Measurements from ENCODE around the gene ZMYM2.

ZMYM2 gene

DNA sequence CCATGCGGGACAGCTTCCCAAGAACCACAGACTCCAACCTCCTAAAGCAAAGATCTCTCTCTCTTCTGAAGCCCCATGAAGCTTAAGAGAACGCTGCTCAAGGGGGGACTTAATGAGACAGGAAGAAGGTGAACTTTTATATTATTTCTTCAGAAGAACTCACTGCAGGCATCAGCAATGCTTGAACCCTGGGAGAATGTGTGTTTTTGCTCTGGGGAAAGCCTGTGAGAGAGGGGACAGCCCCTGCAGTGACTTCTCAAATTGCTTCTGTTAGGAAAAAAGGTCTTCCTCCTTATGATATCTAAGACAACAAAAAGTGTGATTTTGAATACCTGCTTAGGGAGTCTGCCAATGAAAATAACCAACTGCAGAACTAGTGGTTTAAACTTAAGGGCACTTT, 179.3 kb downstream of the ZMYM2 start:
- TF ChIP-seq SIN3A (IDR thresholded peaks at IDR 0.05; ENCODE audit: borderline replicate concordance, insufficient read depth, low read length) = no peak
- no peak for TF ChIP-seq POLR2AphosphoS5 (IDR thresholded peaks at IDR 0.05; ENCODE audit: low read depth, low read length)
- TF ChIP-seq, protein P1, sequence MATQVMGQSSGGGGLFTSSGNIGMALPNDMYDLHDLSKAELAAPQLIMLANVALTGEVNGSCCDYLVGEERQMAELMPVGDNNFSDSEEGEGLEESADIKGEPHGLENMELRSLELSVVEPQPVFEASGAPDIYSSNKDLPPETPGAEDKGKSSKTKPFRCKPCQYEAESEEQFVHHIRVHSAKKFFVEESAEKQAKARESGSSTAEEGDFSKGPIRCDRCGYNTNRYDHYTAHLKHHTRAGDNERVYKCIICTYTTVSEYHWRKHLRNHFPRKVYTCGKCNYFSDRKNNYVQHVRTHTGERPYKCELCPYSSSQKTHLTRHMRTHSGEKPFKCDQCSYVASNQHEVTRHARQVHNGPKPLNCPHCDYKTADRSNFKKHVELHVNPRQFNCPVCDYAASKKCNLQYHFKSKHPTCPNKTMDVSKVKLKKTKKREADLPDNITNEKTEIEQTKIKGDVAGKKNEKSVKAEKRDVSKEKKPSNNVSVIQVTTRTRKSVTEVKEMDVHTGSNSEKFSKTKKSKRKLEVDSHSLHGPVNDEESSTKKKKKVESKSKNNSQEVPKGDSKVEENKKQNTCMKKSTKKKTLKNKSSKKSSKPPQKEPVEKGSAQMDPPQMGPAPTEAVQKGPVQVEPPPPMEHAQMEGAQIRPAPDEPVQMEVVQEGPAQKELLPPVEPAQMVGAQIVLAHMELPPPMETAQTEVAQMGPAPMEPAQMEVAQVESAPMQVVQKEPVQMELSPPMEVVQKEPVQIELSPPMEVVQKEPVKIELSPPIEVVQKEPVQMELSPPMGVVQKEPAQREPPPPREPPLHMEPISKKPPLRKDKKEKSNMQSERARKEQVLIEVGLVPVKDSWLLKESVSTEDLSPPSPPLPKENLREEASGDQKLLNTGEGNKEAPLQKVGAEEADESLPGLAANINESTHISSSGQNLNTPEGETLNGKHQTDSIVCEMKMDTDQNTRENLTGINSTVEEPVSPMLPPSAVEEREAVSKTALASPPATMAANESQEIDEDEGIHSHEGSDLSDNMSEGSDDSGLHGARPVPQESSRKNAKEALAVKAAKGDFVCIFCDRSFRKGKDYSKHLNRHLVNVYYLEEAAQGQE (IDR thresholded peaks at IDR 0.05; ENCODE audit: insufficient read depth in 1 of 2, low read depth in 2 of 2, low read length in 2 of 2) = no peak
- TF ChIP-seq FOXP2 (optimal IDR thresholded peaks at IDR 0.05; ENCODE audit: borderline replicate concordance, extremely low read depth, extremely low read length, insufficient read depth) = no peak
- TF ChIP-seq TAF1 (IDR thresholded peaks at IDR 0.05; ENCODE audit: borderline replicate concordance, insufficient read depth, low read length) = no peak

DNA sequence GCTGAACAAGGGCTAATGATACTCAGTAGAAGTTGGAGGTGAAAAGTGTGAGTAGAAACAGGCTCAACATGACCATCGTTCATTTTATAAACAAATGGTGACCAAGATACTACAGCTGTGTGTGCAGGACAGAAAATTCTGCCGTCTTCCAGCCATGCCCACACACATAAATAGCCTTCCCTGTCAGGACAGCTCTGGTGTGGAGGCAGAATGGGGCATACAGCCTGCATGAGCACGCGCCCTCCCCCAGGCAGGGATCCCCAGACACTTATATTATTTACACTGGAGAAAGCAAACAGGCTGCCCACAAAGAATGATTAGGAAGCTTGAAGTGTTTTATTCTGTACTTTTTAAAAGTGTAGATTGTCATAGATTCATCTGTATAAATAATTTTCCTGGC, 182.0 kb downstream of the ZMYM2 start:
- no peak for TF ChIP-seq SIN3A (IDR thresholded peaks at IDR 0.05; ENCODE audit: borderline replicate concordance, insufficient read depth, low read length)
- TF ChIP-seq, protein P1 (IDR thresholded peaks at IDR 0.05; ENCODE audit: insufficient read depth in 1 of 2, low read depth in 2 of 2, low read length in 2 of 2) = no peak

Data from PFSK-1 (cell line).